NCI-H524 treated with DMSO at 0.1 percent for 48 hours (cell line): ENCODE results near the gene NACC2.

ENCODE experiments used
- DNase-seq: peaks from one replicate; lab custom pipeline; 2025; lab: John Stamatoyannopoulos, UW

NACC2 gene

GRCh38 chr9:136092741-136093140 is 2.3 kb downstream of the NACC2 start:
- DNase-seq, result no peak

GRCh38 chr9:136092353-136092650 is 2.8 kb downstream of the NACC2 start:
- no peak for DNase-seq

GRCh38 chr9:136091582-136092352 is 3.3 kb downstream of the NACC2 start:
- no peak for DNase-seq

GRCh38 chr9:136090768-136091581 is 4.1 kb downstream of the NACC2 start:
- no peak for DNase-seq

GRCh38 chr9:136090056-136090735 is 4.9 kb downstream of the NACC2 start:
- no peak for DNase-seq

- no peak for DNase-seq
Measured at GRCh38 chr9:136089697-136090045, 5.4 kb downstream of the NACC2 start.

- DNase-seq, result no peak
Measured at GRCh38 chr9:136088939-136089696, 6.0 kb downstream of the NACC2 start.

- no peak for DNase-seq
Measured at GRCh38 chr9:136088481-136088938, 6.6 kb downstream of the NACC2 start.

- DNase-seq, result no peak
Measured at GRCh38 chr9:136087741-136088480, 7.2 kb downstream of the NACC2 start.

GRCh38 chr9:136086951-136087740 is 7.9 kb downstream of the NACC2 start:
- DNase-seq, result no peak

- DNase-seq, result no peak
Measured at GRCh38 chr9:136086213-136086881, 8.7 kb downstream of the NACC2 start.

- DNase-seq, result no peak
Measured at GRCh38 chr9:136085815-136086212, 9.3 kb downstream of the NACC2 start.

- no peak for DNase-seq
Measured at GRCh38 chr9:136084063-136084944, 10.8 kb downstream of the NACC2 start.

GRCh38 chr9:136083558-136084062 is 11.5 kb downstream of the NACC2 start:
- no peak for DNase-seq

- no peak for DNase-seq
Measured at GRCh38 chr9:136082496-136083361, 12.4 kb downstream of the NACC2 start.

- no peak for DNase-seq
Measured at GRCh38 chr9:136081826-136082495, 13.1 kb downstream of the NACC2 start.

GRCh38 chr9:136081113-136081825 is 13.8 kb downstream of the NACC2 start:
- DNase-seq, result no peak
